ENCODE results near the gene CSPG4. TPM values are rescaled to one million over a fixed set of nuclear protein-coding genes. Genes with fewer than 3 reads are reported as not detected.

The CSPG4 gene
- total and polyA plus RNA-seq, 9 of the 15 experiments (the other 6 are each of a cell fraction or from before 2014, with no cell fraction given): under 0.01 to 0.07 (median 0.04) TPM; not detected in 5

GRCh38 chr15:75761446-75762356 lies 49.1 kb upstream of the CSPG4 start:
- no peaks in the 10 kb centered on the region for H3K27me3 ChIP-seq (ENCODE audit: control insufficient read depth in 2 of 2, insufficient read depth in 2 of 2, low read length in 2 of 2)
- H3K79me2 ChIP-seq (ENCODE audit: control insufficient read depth, insufficient read depth, low read length): peaks cover 7% of the 10 kb centered on the region; the same call in 1 of the 3 replicates
- TF ChIP-seq SLC30A9 (CRISPR knock-in tag; IDR thresholded peaks at IDR 0.05): no peak
- no peak for TF ChIP-seq STAG1 (CRISPR knock-in tag; IDR thresholded peaks at IDR 0.05; ENCODE audit: borderline replicate concordance)
- TF ChIP-seq KDM5B (IDR thresholded peaks at IDR 0.05; ENCODE audit: insufficient replicate concordance, low read depth, low read length): no peak
- no peaks in the 10 kb centered on the region for H3K9me1 ChIP-seq (ENCODE audit: control insufficient read depth, insufficient read depth, low read length)
- no peak for DNase-seq (ENCODE audit: extremely low read depth in 1 of 4, low spot score in 3 of 4)
- no peak overlapping the region for H3K4me2 ChIP-seq (ENCODE audit: insufficient read depth, low read length)
- H3K9ac ChIP-seq (ENCODE audit: insufficient read depth in 1 of 2, low read depth in 2 of 2, low read length in 2 of 2): peak overlapping the region in 1 of 2 experiments; percentile 64; a peak in 2 of 4 replicates
- WGBS (ENCODE audit: insufficient coverage, low coverage, missing lambda C conversion rate): 77% methylated on average over 7 of the region's 10 CpGs
- intact Hi-C loops (cut with micrococcal nuclease): no loop called here
- no peak overlapping the region for H3K4me3 ChIP-seq
- no peak for FAIRE-seq
- CTCF ChIA-PET (ENCODE audit: low intra/inter-chr PET ratio): no interaction called here
- no peak overlapping the region for H2AFZ ChIP-seq (ENCODE audit: low read depth, low read length)
- H4K20me1 ChIP-seq (replicated peaks; ENCODE audit: control insufficient read depth, insufficient read depth, low read length): no peaks in the 10 kb centered on the region
- no peaks in the 10 kb centered on the region for H3K9me3 ChIP-seq (replicated peaks; ENCODE audit: control insufficient read depth, insufficient read depth, low read depth, low read length)
- no peak overlapping the region for H3K27ac ChIP-seq (ENCODE audit: extremely low read depth, low read depth, low read length)
- no TSS peak for BruUV-seq (replicated peaks)
- peaks cover 11 to 14% of the 10 kb centered on the region in 2 experiments for H3K4me1 ChIP-seq (replicated peaks in 1 of 2; ENCODE audit: control insufficient read depth in 2 of 2, insufficient read depth in 2 of 2, low read length in 2 of 2)
- ATAC-seq: no peak
- H3K36me3 ChIP-seq (ENCODE audit: control insufficient read depth, insufficient read depth, low read length): no peaks in the 10 kb centered on the region
- in situ Hi-C loops (cut with MboI): no loop called here
- POLR2A ChIA-PET: no interaction called here
